OCI-LY3 (cell line): ENCODE data around the gene BHLHE23.
A peak's percentile ranks its signal among the peaks of the same experiment; 100 is the strongest.

Source experiments
- H2AFZ ChIP-seq: fragments of 200-600, 300-600 bp; shearing (Covaris generic); 2 replicates; pipeline ENCODE4 v1.6.0; 2014; ENCODE audit warnings: antibody characterized with exemption, low read depth, low read length
- H3K27ac ChIP-seq: fragments of 200-600, 300-600 bp; sonication (generic); 2 replicates; pipeline ENCODE4 v1.5.1; 2014; ENCODE audit warnings: mild to moderate bottlenecking, low read length, moderate library complexity, mixed read lengths
- H3K27me3 ChIP-seq: fragments of 200-600, 300-600 bp; sonication (generic); 2 replicates; pipeline ENCODE4 v1.6.1; 2014; ENCODE audit warnings: low read depth, low read length, mixed read lengths
- H3K36me3 ChIP-seq: fragments of 200-600, 300-600 bp; sonication (generic); replicated peaks from 2 replicates; pipeline ENCODE3; 2014; ENCODE audit warnings: low read depth, low read length, mixed read lengths
- H3K4me1 ChIP-seq: fragments of 300-600, 200-600 bp; sonication (generic); 2 replicates; pipeline ENCODE4 v1.6.1; 2014; ENCODE audit warnings: low read length, mixed read lengths
- H3K4me2 ChIP-seq: fragments of 200-600, 300-600 bp; sonication (generic); 2 replicates; pipeline ENCODE4 v1.6.1; 2014; ENCODE audit warnings: low read length, mixed read lengths
- H3K4me3 ChIP-seq: fragments of 300-600, 200-600 bp; sonication (generic); 2 replicates; pipeline ENCODE4 v1.5.1; 2014; ENCODE audit warnings: antibody characterized with exemption, mild to moderate bottlenecking, low read length, moderate library complexity
- H3K79me2 ChIP-seq: fragments of 300-600, 200-600 bp; shearing (Covaris generic); 2 replicates; pipeline ENCODE4 v1.6.1; 2014; ENCODE audit warnings: mild to moderate bottlenecking, low read length, mixed read lengths
- H3K9ac ChIP-seq: fragments of 300-600, 200-600 bp; shearing (Covaris generic); 2 replicates; pipeline ENCODE4 v1.6.0; 2014; ENCODE audit warnings: mild to moderate bottlenecking, low read length, moderate library complexity
- H3K9me3 ChIP-seq: fragments of 200-600, 300-600 bp; shearing (Covaris generic); 2 replicates; pipeline ENCODE4 v1.6.1; 2014; ENCODE audit warnings: low read length, mixed read lengths; ENCODE audit not compliant: insufficient read depth
- H4K20me1 ChIP-seq: fragments of 200-600, 300-600 bp; sonication (generic); 2 replicates; pipeline ENCODE4 v1.6.1; 2016; ENCODE audit warnings: low read length, mixed read lengths; ENCODE audit not compliant: insufficient read depth
- CTCF ChIP-seq: fragments of 200-600, 300-600 bp; sonication (generic); IDR thresholded peaks from 2 replicates; pipeline ENCODE4 v1.5.1; 2014; ENCODE audit warnings: antibody characterized with exemption, low read length, low read depth
- EZH2phosphoT487 ChIP-seq: fragments of 200-600 bp; shearing (Covaris generic); IDR thresholded peaks from 2 replicates; pipeline ENCODE4 v1.6.1; 2018; ENCODE audit warnings: antibody characterized with exemption, mixed run types, low read depth

Gene BHLHE23

GRCh38 chr20:62975812-62976508 lies 30.8 kb downstream of the BHLHE23 start:
- H3K4me1 ChIP-seq, result peaks cover 34% of the 10 kb centered on the region
- no peaks in the 10 kb centered on the region for H3K36me3 ChIP-seq
- no peak overlapping the region for H3K27ac ChIP-seq
- no peaks in the 10 kb centered on the region for H4K20me1 ChIP-seq
- H3K9me3 ChIP-seq, result no peaks in the 10 kb centered on the region
- H3K4me3 ChIP-seq, result no peak overlapping the region
- H2AFZ ChIP-seq, result no peak overlapping the region
- no peak overlapping the region for H3K4me2 ChIP-seq
- H3K79me2 ChIP-seq, result no peaks in the 10 kb centered on the region
- peaks cover 26% of the 10 kb centered on the region for H3K27me3 ChIP-seq
- H3K9ac ChIP-seq, result no peak overlapping the region
- TF ChIP-seq CTCF, result no peak
- TF ChIP-seq EZH2phosphoT487, result no peak

GRCh38 chr20:62975251-62975760 lies 31.5 kb downstream of the BHLHE23 start:
- no peak for TF ChIP-seq EZH2phosphoT487
- no peak for TF ChIP-seq CTCF
- Histone ChIP-seq H3K4me1 (peaks cover 34% of the 10 kb centered on the region), H3K27me3 (peaks cover 24% of the 10 kb centered on the region)

GRCh38 chr20:62972845-62973745 lies 33.7 kb downstream of the BHLHE23 start:
- H3K4me1 ChIP-seq, result peaks cover 24% of the 10 kb centered on the region
- H3K27ac ChIP-seq, result no peak overlapping the region
- no peaks in the 10 kb centered on the region for H4K20me1 ChIP-seq
- TF ChIP-seq CTCF (no peak), EZH2phosphoT487 (no peak)
- H3K4me2 ChIP-seq, result peak overlapping the region; percentile 84
- no peak overlapping the region; the same call in 1 of the 2 replicates for H2AFZ ChIP-seq
- 0 out of 2 replicates have a peak, but pooled peaks cover 3% of the 10 kb centered on the region for H3K27me3 ChIP-seq
- H3K79me2 ChIP-seq, result no peaks in the 10 kb centered on the region
- H3K9me3 ChIP-seq, result no peaks in the 10 kb centered on the region
- H3K9ac ChIP-seq, result no peak overlapping the region; the same call in 1 of the 2 replicates
- H3K4me3 ChIP-seq, result peak overlapping the region; percentile 75
- H3K36me3 ChIP-seq, result no peaks in the 10 kb centered on the region

More at GRCh38 chr20:62975251-62975760, 31.5 kb downstream of the BHLHE23 start:
- Histone ChIP-seq H3K36me3 (no peaks in the 10 kb centered on the region), H3K9ac (no peak overlapping the region), H4K20me1 (no peaks in the 10 kb centered on the region), H3K4me3 (no peak overlapping the region), H3K4me2 (no peak overlapping the region), H3K27ac (no peak overlapping the region), H3K79me2 (no peaks in the 10 kb centered on the region), H3K9me3 (no peaks in the 10 kb centered on the region), H2AFZ (no peak overlapping the region)
